ENCODE results near the gene OGFRL1. TPM values are rescaled to one million over a fixed set of nuclear protein-coding genes. Genes with fewer than 3 reads are reported as not detected.

The OGFRL1 gene
- total and polyA plus RNA-seq, 4 donors: 0.71 to 9.3 (median 3.3) TPM

DNA sequence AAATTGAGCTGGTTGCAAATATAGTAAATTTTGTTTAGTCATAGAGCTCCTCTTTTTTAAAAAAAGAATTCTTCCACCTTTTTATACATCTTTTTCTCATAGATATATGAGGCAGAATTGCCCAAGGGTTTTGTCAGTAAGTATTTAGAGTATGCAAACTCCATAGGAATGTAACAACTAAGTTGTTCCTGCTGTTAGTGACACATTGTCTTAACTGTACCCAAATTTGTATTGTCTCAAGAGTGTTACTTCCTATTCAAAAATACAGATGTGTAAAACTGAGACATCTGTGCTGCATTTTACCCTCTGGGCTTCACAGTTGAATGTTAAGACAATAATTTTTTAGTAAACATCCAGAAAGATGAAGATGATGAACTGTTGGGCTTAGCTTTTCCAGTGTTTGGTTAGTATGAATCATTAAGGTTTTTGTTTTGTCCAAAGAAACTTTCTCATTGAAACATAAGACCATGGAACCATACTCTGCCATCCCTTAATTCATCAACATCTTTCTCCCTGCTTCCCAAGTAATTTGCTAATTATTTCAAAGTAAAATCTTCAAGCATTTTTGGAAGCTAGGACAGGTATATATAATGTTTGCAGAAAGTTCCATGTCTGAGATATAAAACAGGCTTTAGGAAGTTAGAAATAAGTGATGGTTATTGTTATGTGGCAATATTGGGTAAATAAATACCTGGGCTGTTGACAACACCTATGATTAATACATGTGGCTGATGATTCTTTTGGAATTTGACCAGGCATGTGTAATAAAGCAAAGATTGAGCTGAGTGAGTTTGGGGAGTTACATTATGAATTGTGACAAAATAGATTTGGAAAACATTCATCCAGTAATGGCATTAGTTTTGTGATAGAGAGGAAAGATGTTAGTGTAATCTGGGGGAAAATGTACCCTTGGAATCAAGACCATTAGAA lies 11.2 kb downstream of the OGFRL1 start:
- DNase-seq (ENCODE audit: low spot score): no peak
- H3K36me3 ChIP-seq (ENCODE audit: control insufficient read depth in 4 of 4, insufficient read depth in 3 of 4, low read depth in 1 of 4, low read length in 3 of 4): peaks cover 0 to 11% (median 6%) of the 10 kb centered on the region in 4 donors
- no peak overlapping the region for H3K9ac ChIP-seq (ENCODE audit: low read depth in 1 of 2, low read length in 2 of 2)
- TF ChIP-seq, protein P1, sequence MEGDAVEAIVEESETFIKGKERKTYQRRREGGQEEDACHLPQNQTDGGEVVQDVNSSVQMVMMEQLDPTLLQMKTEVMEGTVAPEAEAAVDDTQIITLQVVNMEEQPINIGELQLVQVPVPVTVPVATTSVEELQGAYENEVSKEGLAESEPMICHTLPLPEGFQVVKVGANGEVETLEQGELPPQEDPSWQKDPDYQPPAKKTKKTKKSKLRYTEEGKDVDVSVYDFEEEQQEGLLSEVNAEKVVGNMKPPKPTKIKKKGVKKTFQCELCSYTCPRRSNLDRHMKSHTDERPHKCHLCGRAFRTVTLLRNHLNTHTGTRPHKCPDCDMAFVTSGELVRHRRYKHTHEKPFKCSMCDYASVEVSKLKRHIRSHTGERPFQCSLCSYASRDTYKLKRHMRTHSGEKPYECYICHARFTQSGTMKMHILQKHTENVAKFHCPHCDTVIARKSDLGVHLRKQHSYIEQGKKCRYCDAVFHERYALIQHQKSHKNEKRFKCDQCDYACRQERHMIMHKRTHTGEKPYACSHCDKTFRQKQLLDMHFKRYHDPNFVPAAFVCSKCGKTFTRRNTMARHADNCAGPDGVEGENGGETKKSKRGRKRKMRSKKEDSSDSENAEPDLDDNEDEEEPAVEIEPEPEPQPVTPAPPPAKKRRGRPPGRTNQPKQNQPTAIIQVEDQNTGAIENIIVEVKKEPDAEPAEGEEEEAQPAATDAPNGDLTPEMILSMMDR (IDR thresholded peaks at IDR 0.05; ENCODE audit: low read depth, low read length, missing input control): no peak
- TF ChIP-seq GABPA (IDR thresholded peaks at IDR 0.05 in 1 of 2, conservative IDR thresholded peaks at IDR 0.05 in 1 of 2) (no peak), FOXA2 (IDR thresholded peaks at IDR 0.05) (no peak), RAD21 (IDR thresholded peaks at IDR 0.05) (no peak), MAX (IDR thresholded peaks at IDR 0.05) (no peak), NR2F2 (IDR thresholded peaks at IDR 0.05) (no peak), EGR1 (IDR thresholded peaks at IDR 0.05; ENCODE audit: low read depth in 2 of 2) (no peak), ZBTB33 (IDR thresholded peaks at IDR 0.05) (no peak)
- H3K27ac ChIP-seq (ENCODE audit: low read depth in 1 of 2, low read length in 2 of 2): no peak overlapping the region
- H3K4me3 ChIP-seq (ENCODE audit: low read depth in 1 of 3, low read length in 3 of 3): no peak overlapping the region
- no peaks in the 10 kb centered on the region for H3K9me3 ChIP-seq (ENCODE audit: control insufficient read depth in 4 of 4, low read length in 3 of 4)
- no peaks in the 10 kb centered on the region for H3K4me1 ChIP-seq (ENCODE audit: control insufficient read depth in 4 of 4, insufficient read depth in 4 of 4, low read length in 3 of 4)
- H3K27me3 ChIP-seq (ENCODE audit: control insufficient read depth in 4 of 4, insufficient read depth in 4 of 4, low read length in 3 of 4): no peaks in the 10 kb centered on the region

DNA sequence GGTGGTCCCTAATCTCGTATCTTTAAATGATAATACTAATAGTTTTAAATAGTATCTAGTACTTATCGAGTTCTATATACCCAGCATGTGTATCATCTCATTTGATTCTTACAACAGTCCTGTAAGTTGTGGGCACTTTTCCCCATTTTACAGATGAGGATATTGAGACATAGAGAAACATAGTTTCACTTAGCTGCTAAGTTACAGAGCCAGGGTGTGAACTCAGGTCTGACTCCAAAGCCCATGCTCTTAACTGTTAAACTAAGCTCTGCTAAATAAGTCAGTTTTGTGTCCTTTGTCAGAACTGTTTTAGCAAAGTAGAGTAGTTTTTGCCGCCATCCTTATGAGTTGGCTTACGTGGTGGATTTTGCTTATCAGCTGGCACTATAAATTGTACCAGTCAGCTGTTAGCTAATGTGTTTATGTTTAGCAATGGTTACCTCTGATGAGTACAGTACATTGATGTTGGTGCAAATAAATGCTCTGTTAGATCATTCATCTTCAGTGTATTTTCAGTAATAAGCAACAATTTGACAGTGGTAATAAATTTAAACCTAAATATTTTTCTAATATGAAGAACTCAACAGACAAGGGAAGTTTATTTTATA lies 12.1 kb downstream of the OGFRL1 start:
- H3K36me3 ChIP-seq (ENCODE audit: control insufficient read depth in 4 of 4, insufficient read depth in 3 of 4, low read depth in 1 of 4, low read length in 3 of 4): peaks cover 0 to 11% (median 6%) of the 10 kb centered on the region in 4 donors
- no peaks in the 10 kb centered on the region for H3K27me3 ChIP-seq (ENCODE audit: control insufficient read depth in 4 of 4, insufficient read depth in 4 of 4, low read length in 3 of 4)
- no peak overlapping the region for H3K27ac ChIP-seq (ENCODE audit: low read depth in 1 of 2, low read length in 2 of 2)
- no peaks in the 10 kb centered on the region for H3K9me3 ChIP-seq (ENCODE audit: control insufficient read depth in 4 of 4, low read length in 3 of 4)
- no peak overlapping the region for H3K9ac ChIP-seq (ENCODE audit: low read depth in 1 of 2, low read length in 2 of 2)
- no peak overlapping the region for H3K4me3 ChIP-seq (ENCODE audit: low read depth in 1 of 3, low read length in 3 of 3)
- 97% methylated on average over 4 of the region's 4 CpGs for WGBS
- H3K4me1 ChIP-seq (ENCODE audit: control insufficient read depth in 4 of 4, insufficient read depth in 4 of 4, low read length in 3 of 4): no peaks in the 10 kb centered on the region
- DNase-seq (ENCODE audit: low spot score): no peak
- TF ChIP-seq, protein P1 (IDR thresholded peaks at IDR 0.05; ENCODE audit: low read depth, low read length, missing input control): no peak
- TF ChIP-seq JUND (IDR thresholded peaks at IDR 0.05) (no peak), YY1 (IDR thresholded peaks at IDR 0.05) (no peak), GABPA (IDR thresholded peaks at IDR 0.05 in 1 of 2, conservative IDR thresholded peaks at IDR 0.05 in 1 of 2) (no peak), HNF4G (IDR thresholded peaks at IDR 0.05) (no peak), RXRA (IDR thresholded peaks at IDR 0.05) (no peak), FOXA2 (IDR thresholded peaks at IDR 0.05) (no peak), ATF3 (IDR thresholded peaks at IDR 0.05) (no peak), EGR1 (IDR thresholded peaks at IDR 0.05; ENCODE audit: low read depth in 2 of 2) (no peak), TAF1 (conservative IDR thresholded peaks at IDR 0.05) (no peak), RAD21 (IDR thresholded peaks at IDR 0.05) (no peak), FOXA1 (IDR thresholded peaks at IDR 0.05) (no peak)

All from liver (tissue), 9 donors.